BJ (cell line): Measurements from ENCODE around the gene DPF1. TPM values are rescaled to one million over a fixed set of nuclear protein-coding genes. Genes with fewer than 3 reads are reported as not detected.
"Not testable (repeated sequence)": the region's sequence is repeated elsewhere in the genome, so short reads cannot be mapped to it uniquely, and the experiment has no call there.

Source experiments
- CTCF ChIA-PET: fragments of 350-600 bp; formaldehyde crosslinking; extraction: SDS; loops from one replicate; lab custom pipeline; 2021; ENCODE audit warnings: antibody characterized with exemption, inconsistent platforms; lab: Yijun Ruan, JAX
- POLR2A ChIA-PET: fragments of 300-600 bp; sonication (Branson Sonifier 250); formaldehyde crosslinking; extraction: SDS; loops from one replicate; lab custom pipeline; 2021; ENCODE audit warnings: antibody characterized with exemption; lab: Charles Lee
- DNase-seq: peaks from one replicate; pipeline ENCODE4 v3.0.0-alpha.2; 2011; ENCODE audit warnings: low read depth
- H3K27me3 ChIP-seq: 2 replicates; pipeline ENCODE4 v1.6.0; 2011; ENCODE audit warnings: low read length; ENCODE audit not compliant: control insufficient read depth, insufficient read depth
- H3K36me3 ChIP-seq: 2 replicates; pipeline ENCODE4 v1.5.1; 2011; ENCODE audit warnings: low read length; ENCODE audit not compliant: control insufficient read depth, insufficient read depth
- H3K4me3 ChIP-seq: 2 replicates; pipeline ENCODE4 v1.5.1; 2011; ENCODE audit warnings: low read depth, mild to moderate bottlenecking, control low read depth, low read length
- CTCF ChIP-seq: IDR thresholded peaks from 2 replicates; pipeline ENCODE4 v1.5.1; 2011; ENCODE audit warnings: low read depth, mild to moderate bottlenecking, control low read depth, inconsistent platforms, low read length, moderate library complexity; ENCODE audit not compliant: insufficient read depth
- polyA plus RNA-seq: library from polyadenylated mRNA; depleted of rRNA; stranded (reverse); fragments of >200 nt; gene quantifications from 2 replicates; pipeline ENCODE4 v1.2.3, GENCODE V29; 2011

DPF1 gene
- polyA plus RNA-seq, 1 experiment = 2.2 TPM

DNA sequence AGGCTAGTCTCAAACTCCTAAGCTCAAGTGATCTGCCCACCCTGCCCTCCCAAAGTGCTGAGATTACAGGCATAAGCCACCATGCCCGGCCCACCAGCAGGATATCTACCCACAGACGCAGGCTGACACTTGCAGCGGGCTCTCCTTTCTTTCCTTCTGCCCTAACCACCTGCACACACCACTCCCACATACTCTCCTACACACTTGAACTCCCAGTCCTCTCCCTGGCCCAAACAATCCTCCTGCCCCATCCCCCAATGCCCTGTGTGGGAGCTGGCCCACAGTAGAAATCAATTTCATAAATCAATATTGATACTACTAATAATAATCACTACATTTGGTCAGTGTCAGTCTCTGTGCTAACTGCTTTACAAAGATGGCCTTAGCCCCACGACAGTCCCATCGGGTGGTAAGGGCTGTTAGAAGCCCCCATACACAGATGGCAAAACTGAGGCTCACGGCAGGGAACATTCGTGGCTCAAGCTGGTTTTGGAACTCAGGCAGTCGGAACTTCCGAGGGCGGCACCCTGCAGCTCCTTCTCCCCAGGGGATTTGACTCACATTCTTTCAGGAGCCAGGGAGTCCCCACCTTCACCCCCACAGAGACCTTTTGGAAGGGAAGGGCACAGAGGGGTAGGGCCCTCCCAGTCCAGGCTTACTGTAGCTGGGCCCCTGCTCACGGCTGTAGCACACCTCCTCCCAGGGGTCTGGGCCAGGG lies 3.4 kb upstream of the DPF1 start:
- TF ChIP-seq CTCF = no peak

DNA sequence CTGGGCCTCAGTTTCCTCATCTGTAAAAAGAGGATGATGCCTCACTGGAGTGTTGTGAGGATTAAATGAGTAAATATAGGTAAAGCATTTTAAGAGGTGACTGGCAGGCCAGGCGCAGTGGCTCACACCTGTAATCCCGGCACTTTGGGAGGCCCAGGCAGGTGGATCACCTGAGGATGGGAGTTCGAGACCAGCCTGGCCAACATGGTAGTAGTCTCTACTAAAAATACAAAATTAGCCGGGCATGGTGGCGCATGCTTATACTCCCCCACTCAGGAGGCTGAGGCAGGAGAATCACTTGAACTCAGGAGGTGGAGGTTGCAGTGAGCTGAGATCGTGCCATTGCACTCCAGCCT lies 819 bp upstream of the DPF1 start:
- not testable (repeated sequence) for DNase-seq, H3K4me3 ChIP-seq, H3K36me3 ChIP-seq, H3K27me3 ChIP-seq
- POLR2A ChIA-PET = interaction anchor here (0.6 kb wide), 1 partner anchor 27 kb away, joined by 3 read pairs; no protein-coding TSS in a partner anchor
- CTCF ChIA-PET = interaction anchor here (0.6 to 1.7 kb wide), 11 partner anchors 9 to 409 kb away, joined by 3 to 6 read pairs (median 4); partner anchors contain the start of genes CATSPERG, PPP1R14A, SIPA1L3 and WDR87

More for the DNA sequence above, 3.4 kb upstream of the DPF1 start:
- ChIA-PET CTCF (interaction anchor here (0.6 to 2.4 kb wide), 5 partner anchors 11 to 325 kb away, joined by 3 to 8 read pairs (median 4); no protein-coding TSS in a partner anchor), POLR2A (no interaction called here)
- Histone ChIP-seq H3K4me3 (no peak overlapping the region), H3K36me3 (no peaks in the 10 kb centered on the region), H3K27me3 (no peaks in the 10 kb centered on the region)
- no peak for DNase-seq

GRCh38 chr19:38223617-38224013 lies 407 bp downstream of the DPF1 start:
- H3K36me3 ChIP-seq = no peaks in the 10 kb centered on the region
- no peaks in the 10 kb centered on the region for H3K27me3 ChIP-seq
- CTCF ChIA-PET = no interaction called here

DNA sequence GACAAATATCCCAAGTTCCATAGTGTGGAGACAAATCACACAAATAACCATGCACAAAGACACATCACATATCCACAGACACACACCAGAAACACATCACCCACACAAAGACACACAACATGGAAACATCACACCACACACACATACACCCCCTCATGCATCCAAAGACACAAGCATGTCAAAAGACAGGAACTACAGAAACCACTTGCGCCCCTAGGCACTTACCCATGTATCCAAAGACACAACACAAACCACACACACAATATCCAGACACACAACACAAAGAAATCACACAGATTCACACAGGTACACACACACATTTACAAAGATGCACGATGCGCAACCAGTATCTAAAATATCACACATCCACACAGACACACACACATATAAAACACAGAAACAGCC lies 901 bp downstream of the DPF1 start:
- DNase-seq = no peak
- POLR2A ChIA-PET = no interaction called here
- Histone ChIP-seq H3K27me3 (no peaks in the 10 kb centered on the region), H3K36me3 (no peaks in the 10 kb centered on the region), H3K4me3 (no peak overlapping the region)
- no peak for TF ChIP-seq CTCF
- CTCF ChIA-PET = no interaction called here

More at GRCh38 chr19:38223617-38224013, 407 bp downstream of the DPF1 start:
- POLR2A ChIA-PET = no interaction called here
- peak overlapping the region; percentile 74 for H3K4me3 ChIP-seq
- DNase-seq = no peak
- no peak for TF ChIP-seq CTCF

- ChIA-PET CTCF (interaction anchor here (1.0 to 1.7 kb wide), 2 partner anchors 11 to 113 kb away, joined by 3 to 6 read pairs; no protein-coding TSS in a partner anchor), POLR2A (no interaction called here)
- H3K27me3 ChIP-seq = no peaks in the 10 kb centered on the region
- no peak for DNase-seq
- H3K36me3 ChIP-seq = no peaks in the 10 kb centered on the region
- no peak for TF ChIP-seq CTCF
- no peak overlapping the region for H3K4me3 ChIP-seq
Observed at GRCh38 chr19:38221919-38222830, 1.8 kb downstream of the DPF1 start.
